Measurements from ENCODE around the gene DENND4C.

The DENND4C gene

GRCh38 chr9:19198406-19198805 lies 32.1 kb upstream of the DENND4C start:
- Histone ChIP-seq H3K4me2 (no peak overlapping the region), H3K27ac (no peak overlapping the region)
- no peak for TF ChIP-seq Cebpa-rat (IDR thresholded peaks at IDR 0.05)

GRCh38 chr9:19199012-19199411 lies 31.5 kb upstream of the DENND4C start:
- H3K4me3 ChIP-seq, result no peak overlapping the region

More at GRCh38 chr9:19198406-19198805, 32.1 kb upstream of the DENND4C start:
- Histone ChIP-seq H3K36me3 (no peaks in the 10 kb centered on the region), H3K4me3 (no peak overlapping the region), H3K9me3 (no peaks in the 10 kb centered on the region), H3K27me3 (no peaks in the 10 kb centered on the region), H3K4me1 (no peaks in the 10 kb centered on the region), H4K20me1 (no peaks in the 10 kb centered on the region), H3K9ac (no peak overlapping the region)

GRCh38 chr9:19200229-19200628 lies 30.3 kb upstream of the DENND4C start:
- Histone ChIP-seq H3K9me3 (no peaks in the 10 kb centered on the region), H3K4me2 (no peak overlapping the region), H3K36me3 (no peaks in the 10 kb centered on the region), H3K27ac (no peak overlapping the region), H4K20me1 (no peaks in the 10 kb centered on the region), H3K9ac (no peak overlapping the region), H3K4me3 (no peak overlapping the region), H3K27me3 (no peaks in the 10 kb centered on the region), H3K4me1 (no peaks in the 10 kb centered on the region)
- no peak for TF ChIP-seq Cebpa-rat (IDR thresholded peaks at IDR 0.05)

More at GRCh38 chr9:19199012-19199411, 31.5 kb upstream of the DENND4C start:
- Histone ChIP-seq H3K9me3 (no peaks in the 10 kb centered on the region), H3K27me3 (no peaks in the 10 kb centered on the region), H4K20me1 (no peaks in the 10 kb centered on the region), H3K27ac (no peak overlapping the region), H3K9ac (no peak overlapping the region), H3K36me3 (no peaks in the 10 kb centered on the region), H3K4me1 (no peaks in the 10 kb centered on the region), H3K4me2 (no peak overlapping the region)
- TF ChIP-seq Cebpa-rat (IDR thresholded peaks at IDR 0.05), result no peak

- Histone ChIP-seq H3K4me1 (no peaks in the 10 kb centered on the region), H3K4me2 (no peak overlapping the region), H3K9ac (no peak overlapping the region), H4K20me1 (no peaks in the 10 kb centered on the region), H3K36me3 (no peaks in the 10 kb centered on the region), H3K27ac (no peak overlapping the region), H3K4me3 (no peak overlapping the region), H3K27me3 (no peaks in the 10 kb centered on the region), H3K9me3 (no peaks in the 10 kb centered on the region)
- TF ChIP-seq Cebpa-rat (IDR thresholded peaks at IDR 0.05), result no peak
Measured at GRCh38 chr9:19201899-19202891, 28.3 kb upstream of the DENND4C start.

GRCh38 chr9:19203058-19203457 lies 27.4 kb upstream of the DENND4C start:
- Histone ChIP-seq H4K20me1 (no peaks in the 10 kb centered on the region), H3K27me3 (no peaks in the 10 kb centered on the region), H3K4me3 (no peak overlapping the region), H3K4me2 (no peak overlapping the region), H3K4me1 (no peaks in the 10 kb centered on the region), H3K36me3 (no peaks in the 10 kb centered on the region), H3K9ac (no peak overlapping the region), H3K27ac (no peak overlapping the region), H3K9me3 (no peaks in the 10 kb centered on the region)
- no peak for TF ChIP-seq Cebpa-rat (IDR thresholded peaks at IDR 0.05)

GRCh38 chr9:19208653-19209052 lies 21.8 kb upstream of the DENND4C start:
- H3K9ac ChIP-seq, result no peak overlapping the region

GRCh38 chr9:19209188-19209587 lies 21.3 kb upstream of the DENND4C start:
- no peak overlapping the region for H3K4me3 ChIP-seq
- H4K20me1 ChIP-seq, result no peaks in the 10 kb centered on the region
- no peaks in the 10 kb centered on the region for H3K4me1 ChIP-seq
- H3K27ac ChIP-seq, result no peak overlapping the region
- H3K9me3 ChIP-seq, result no peaks in the 10 kb centered on the region
- no peak overlapping the region for H3K4me2 ChIP-seq
- H3K9ac ChIP-seq, result no peak overlapping the region
- no peaks in the 10 kb centered on the region for H3K36me3 ChIP-seq
- TF ChIP-seq Cebpa-rat (IDR thresholded peaks at IDR 0.05), result no peak
- no peaks in the 10 kb centered on the region for H3K27me3 ChIP-seq

More at GRCh38 chr9:19208653-19209052, 21.8 kb upstream of the DENND4C start:
- Histone ChIP-seq H4K20me1 (no peaks in the 10 kb centered on the region), H3K27ac (no peak overlapping the region), H3K27me3 (no peaks in the 10 kb centered on the region), H3K4me1 (no peaks in the 10 kb centered on the region), H3K4me3 (no peak overlapping the region), H3K36me3 (no peaks in the 10 kb centered on the region), H3K4me2 (no peak overlapping the region), H3K9me3 (no peaks in the 10 kb centered on the region)
- no peak for TF ChIP-seq Cebpa-rat (IDR thresholded peaks at IDR 0.05)

- H3K36me3 ChIP-seq, result no peaks in the 10 kb centered on the region
- H3K27ac ChIP-seq, result no peak overlapping the region
- no peaks in the 10 kb centered on the region for H4K20me1 ChIP-seq
- H3K4me2 ChIP-seq, result no peak overlapping the region
- H3K9me3 ChIP-seq, result no peaks in the 10 kb centered on the region
- no peaks in the 10 kb centered on the region for H3K27me3 ChIP-seq
- no peaks in the 10 kb centered on the region for H3K4me1 ChIP-seq
- no peak overlapping the region for H3K9ac ChIP-seq
- TF ChIP-seq Cebpa-rat (IDR thresholded peaks at IDR 0.05), result no peak
- no peak overlapping the region for H3K4me3 ChIP-seq
Measured at GRCh38 chr9:19213823-19214222, 16.7 kb upstream of the DENND4C start.

- Histone ChIP-seq H3K27me3 (no peaks in the 10 kb centered on the region), H4K20me1 (no peaks in the 10 kb centered on the region), H3K4me2 (no peak overlapping the region), H3K36me3 (no peaks in the 10 kb centered on the region), H3K9ac (no peak overlapping the region), H3K27ac (no peak overlapping the region), H3K9me3 (no peaks in the 10 kb centered on the region), H3K4me1 (no peaks in the 10 kb centered on the region), H3K4me3 (no peak overlapping the region)
- no peak for TF ChIP-seq Cebpa-rat (IDR thresholded peaks at IDR 0.05)
Measured at GRCh38 chr9:19216466-19216865, 14.0 kb upstream of the DENND4C start.

- Histone ChIP-seq H3K27ac (no peak overlapping the region), H3K4me3 (no peak overlapping the region), H3K4me2 (no peak overlapping the region), H3K4me1 (no peaks in the 10 kb centered on the region), H3K9ac (no peak overlapping the region), H3K36me3 (no peaks in the 10 kb centered on the region), H4K20me1 (no peaks in the 10 kb centered on the region), H3K9me3 (no peaks in the 10 kb centered on the region), H3K27me3 (no peaks in the 10 kb centered on the region)
- TF ChIP-seq Cebpa-rat (IDR thresholded peaks at IDR 0.05), result no peak
Measured at GRCh38 chr9:19221326-19221725, 9.2 kb upstream of the DENND4C start.
